ENCODE results near the gene TIMM23B.
"Not testable (repeated sequence)": the region's sequence is repeated elsewhere in the genome, so short reads cannot be mapped to it uniquely, and the experiment has no call there.

TIMM23B gene

GRCh38 chr10:49987207-49987606, 45.4 kb downstream of the TIMM23B start:
- not testable (repeated sequence) for DNase-seq

GRCh38 chr10:49988376-49988775, 46.5 kb downstream of the TIMM23B start, which contains the start of gene AGAP6:
AGAP6 (plus strand) TSS chr10:49988406; CDS start chr10:49988716, 310 bp downstream.
- DNase-seq, result not testable (repeated sequence)

GRCh38 chr10:49995321-49995720, 53.5 kb downstream of the TIMM23B start:
- not testable (repeated sequence) for DNase-seq

- not testable (repeated sequence) for DNase-seq
Measured at GRCh38 chr10:50014024-50014423, 72.2 kb downstream of the TIMM23B start.

- DNase-seq, result not testable (repeated sequence)
Measured at GRCh38 chr10:50015596-50016220, 73.9 kb downstream of the TIMM23B start.

GRCh38 chr10:50016926-50017325, 75.1 kb downstream of the TIMM23B start:
- not testable (repeated sequence) for DNase-seq

- DNase-seq, result not testable (repeated sequence)
Measured at GRCh38 chr10:50017646-50018045, 75.8 kb downstream of the TIMM23B start.

GRCh38 chr10:50019279-50019678, 77.4 kb downstream of the TIMM23B start:
- not testable (repeated sequence) for DNase-seq

- not testable (repeated sequence) for DNase-seq
Measured at GRCh38 chr10:50020451-50021024, 78.7 kb downstream of the TIMM23B start.

- no peak for DNase-seq
Measured at GRCh38 chr10:50021646-50022045, 79.8 kb downstream of the TIMM23B start.

Measured in NCI-H187 treated with DMSO at 0.1 percent for 48 hours (cell line).